HG03045 (cell line): ENCODE measurements around the gene ELL3.
"Not testable (repeated sequence)": the region's sequence is repeated elsewhere in the genome, so short reads cannot be mapped to it uniquely, and the experiment has no call there.

Source experiments
- ATAC-seq: cut with Tn5 transposase; IDR thresholded peaks from one replicate; pipeline ENCODE4 v1.9.1; 2021; ENCODE audit warnings: mild to moderate bottlenecking, moderate library complexity; ENCODE audit not compliant: unreplicated experiment

The ELL3 gene

DNA sequence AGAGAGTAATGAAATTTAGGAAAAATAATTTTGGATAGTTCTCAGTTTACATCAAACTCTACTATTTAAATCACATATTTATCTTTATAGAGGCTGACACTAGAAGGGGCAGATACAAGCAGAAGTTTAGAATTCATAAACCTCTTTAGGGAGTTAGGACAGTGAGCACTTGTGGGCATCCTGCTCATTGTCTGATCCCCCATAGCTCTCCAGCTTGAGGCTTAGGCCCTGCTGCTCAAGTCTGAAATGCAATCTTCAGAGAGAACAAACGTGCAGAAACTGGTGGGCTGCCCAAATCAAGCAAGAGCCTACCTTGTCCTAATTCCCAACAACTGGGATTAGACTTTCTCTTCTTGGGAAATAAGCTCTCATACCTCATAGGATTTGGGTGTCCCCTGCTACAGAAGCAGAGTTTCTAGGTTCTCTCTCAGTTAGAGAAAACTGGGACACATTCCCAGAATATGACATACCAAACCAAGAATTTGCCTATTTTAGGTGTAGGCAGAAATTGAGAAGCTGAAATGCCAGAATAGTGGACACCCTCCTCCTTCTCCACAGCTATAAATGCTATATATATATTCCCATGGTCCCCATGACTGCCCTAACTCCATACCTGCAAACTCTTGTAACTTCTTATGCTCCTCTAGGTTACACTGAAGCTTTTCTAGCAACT lies 48.6 kb downstream of the ELL3 start:
- ATAC-seq = not testable (repeated sequence)

DNA sequence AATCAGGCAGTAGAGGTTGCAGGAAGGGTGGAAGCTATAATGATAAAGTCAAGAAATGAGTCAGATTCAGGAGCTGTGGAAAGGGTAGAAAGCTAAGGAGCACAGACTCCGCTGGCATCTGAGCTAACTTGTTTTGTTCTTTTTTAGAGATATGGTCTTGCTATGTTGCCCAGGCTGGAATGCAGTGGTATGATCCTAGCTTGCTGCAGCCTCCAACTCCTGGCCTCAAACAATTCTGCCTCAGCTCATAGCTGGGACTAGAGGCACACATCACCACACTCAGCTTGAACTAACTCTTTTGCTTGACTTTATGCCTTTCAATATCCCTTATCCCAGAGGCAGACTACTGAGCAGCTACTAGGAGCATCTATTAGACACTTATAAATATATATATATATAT lies 50.5 kb downstream of the ELL3 start:
- ATAC-seq = not testable (repeated sequence)

DNA sequence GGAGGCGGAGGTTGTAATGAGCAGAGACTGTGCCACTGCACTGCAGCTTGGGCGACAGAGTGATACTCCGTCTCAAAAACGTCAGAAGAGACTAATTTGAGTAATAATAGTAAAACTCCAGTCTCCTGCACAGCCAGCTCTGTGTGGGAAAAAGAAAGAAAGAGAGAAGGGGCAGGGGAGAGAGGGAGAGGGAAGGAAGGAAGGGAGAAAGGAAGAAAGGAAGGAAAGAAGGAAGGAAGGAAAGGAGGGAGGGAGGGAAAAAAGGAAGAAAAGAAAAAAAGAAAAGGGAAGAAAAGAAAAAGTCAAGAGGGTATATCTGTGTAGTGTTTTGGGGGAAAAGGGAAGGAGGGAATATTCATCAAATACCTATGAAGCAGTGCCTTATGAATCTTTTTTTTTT lies 53.6 kb downstream of the ELL3 start:
- no peak for ATAC-seq
